Measurements from ENCODE around the gene HCN2.

The HCN2 gene

DNA sequence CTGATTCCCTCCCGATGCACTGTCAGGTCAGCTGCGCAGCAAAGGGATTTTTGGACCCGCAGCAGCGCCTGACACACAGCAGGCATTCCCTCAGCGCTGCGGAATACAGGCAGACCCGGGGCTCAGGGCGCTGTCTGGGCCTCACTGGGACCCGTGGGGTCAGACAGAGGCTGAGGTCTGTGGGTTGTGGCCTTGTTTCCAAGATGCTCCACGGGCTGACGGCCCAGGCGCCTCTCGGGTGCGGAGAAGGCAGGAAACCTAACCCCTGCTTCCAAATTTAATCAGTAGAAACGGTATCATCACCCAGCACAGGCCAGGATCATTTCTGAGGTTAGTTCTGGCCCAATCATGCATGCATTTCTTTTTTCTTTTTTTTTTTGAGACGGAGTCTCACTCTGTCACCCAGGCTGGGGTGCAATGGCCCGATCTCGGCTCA is 74.0 kb downstream of the HCN2 start:
- Histone ChIP-seq H3K9me3 (ENCODE audit: insufficient read depth, low read depth, low read length) (0 out of 2 replicates have a peak, but pooled peaks cover 3% of the 10 kb centered on the region), H3K27me3 (ENCODE audit: insufficient read depth, low read length) (no peaks in the 10 kb centered on the region), H3K9ac (ENCODE audit: low read depth, low read length) (no peak overlapping the region; the same call in 1 of the 2 replicates), H3K36me3 (ENCODE audit: insufficient read depth, low read length) (0 out of 2 replicates have a peak, but pooled peaks cover 2% of the 10 kb centered on the region), H3K4me3 (ENCODE audit: low read length) (peak overlapping the region; percentile 60), H3K4me1 (ENCODE audit: insufficient read depth, low read length) (peaks cover 3% of the 10 kb centered on the region; the same call in 1 of the 2 replicates), H3K27ac (ENCODE audit: low read depth, low read length) (0 out of 2 replicates have a peak overlapping the region, but pooled peaks have one; percentile 10)
- 80% methylated on average over 18 of the region's 18 CpGs for WGBS

DNA sequence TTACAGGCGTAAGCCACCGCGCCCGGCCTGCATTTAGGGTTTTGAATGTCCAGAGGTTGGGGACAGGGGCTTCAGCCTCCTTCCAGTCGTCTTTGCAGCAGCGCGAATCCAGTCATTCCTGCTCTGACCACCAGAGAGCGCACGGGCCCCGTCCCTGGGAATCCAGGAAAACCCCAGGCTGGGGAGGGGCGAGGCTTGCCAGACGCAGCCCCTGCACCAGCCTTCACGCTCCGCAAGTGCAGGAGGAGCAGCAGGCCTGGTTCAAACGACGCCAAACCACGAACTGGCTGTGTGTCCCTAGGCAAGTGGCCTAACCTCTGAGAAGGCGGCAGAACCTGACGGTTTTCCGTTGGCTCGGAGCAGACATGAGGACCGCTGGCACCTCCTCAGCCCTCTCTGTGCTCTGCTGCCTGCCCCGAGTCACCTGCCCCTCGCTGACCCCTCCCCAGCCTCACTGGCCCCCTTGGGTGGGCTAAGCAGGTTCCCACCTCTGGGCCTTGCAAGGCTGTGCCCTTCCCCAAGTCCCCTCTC is 75.3 kb downstream of the HCN2 start:
- 19% methylated on average over 24 of the region's 24 CpGs for WGBS
- Histone ChIP-seq H3K27me3 (ENCODE audit: insufficient read depth, low read length) (no peaks in the 10 kb centered on the region), H3K9me3 (ENCODE audit: insufficient read depth, low read depth, low read length) (0 out of 2 replicates have a peak, but pooled peaks cover 3% of the 10 kb centered on the region), H3K4me3 (ENCODE audit: low read length) (no peak overlapping the region), H3K36me3 (ENCODE audit: insufficient read depth, low read length) (no peaks in the 10 kb centered on the region), H3K9ac (ENCODE audit: low read depth, low read length) (no peak overlapping the region), H3K27ac (ENCODE audit: low read depth, low read length) (no peak overlapping the region), H3K4me1 (ENCODE audit: insufficient read depth, low read length) (peaks cover 3% of the 10 kb centered on the region; the same call in 1 of the 2 replicates)
